OCI-LY7 (cell line): ENCODE data around the gene LTBP2. TPM values are rescaled to one million over a fixed set of nuclear protein-coding genes. Genes with fewer than 3 reads are reported as not detected.

Source experiments
- BruUV-seq: library from RNA; stranded (reverse); fragments of 400-500 nt; replicated peaks from 2 replicates; lab custom pipeline; 2021; lab: Mats Ljungman, UMichigan
- CTCF ChIA-PET: fragments of 300-600 bp; sonication (Branson Sonifier 250); formaldehyde crosslinking; loops from one replicate; lab custom pipeline; 2022; ENCODE audit warnings: antibody characterized with exemption; ENCODE audit not compliant: unreplicated experiment; lab: Charles Lee
- POLR2A ChIA-PET: fragments of 300-600 bp; sonication (Branson Sonifier 250); formaldehyde crosslinking; loops from one replicate; lab custom pipeline; 2022; ENCODE audit warnings: antibody characterized with exemption; lab: Charles Lee
- DNase-seq: peaks from one replicate; pipeline ENCODE4 v3.0.0-alpha.2; 2015; ENCODE audit warnings: low spot score
- H2AFZ ChIP-seq: fragments of 200-600 bp; sonication (generic), shearing (Covaris generic); 2 replicates; pipeline ENCODE4 v1.6.1; 2014; ENCODE audit warnings: mild to moderate bottlenecking, antibody characterized with exemption, low read length, moderate library complexity
- H3K27ac ChIP-seq: fragments of 200-600 bp; sonication (generic); 2 replicates; pipeline ENCODE4 v1.5.1; 2014; ENCODE audit warnings: mixed run types, low read depth, mild to moderate bottlenecking, moderate library complexity, low read length, inconsistent platforms; ENCODE audit not compliant: poor library complexity, severe bottlenecking
- H3K36me3 ChIP-seq: fragments of 200-600 bp; sonication (generic); 2 replicates; pipeline ENCODE4 v1.6.1; 2014; ENCODE audit warnings: mild to moderate bottlenecking, antibody characterized with exemption, low read length, moderate library complexity, mixed read lengths; ENCODE audit not compliant: insufficient read depth
- H3K4me1 ChIP-seq: fragments of 200-600 bp; sonication (generic); 2 replicates; pipeline ENCODE4 v1.5.1; 2014; ENCODE audit warnings: mild to moderate bottlenecking, low read length; ENCODE audit not compliant: insufficient read depth, poor library complexity, severe bottlenecking
- H3K4me2 ChIP-seq: fragments of 200-600 bp; sonication (generic); 2 replicates; pipeline ENCODE4 v1.6.1; 2014; ENCODE audit warnings: mild to moderate bottlenecking, low read length
- H3K4me3 ChIP-seq: fragments of 200-600 bp; sonication (generic); 2 replicates; pipeline ENCODE4 v1.5.1; 2014; ENCODE audit warnings: mild to moderate bottlenecking, low read depth, low read length; ENCODE audit not compliant: poor library complexity, severe bottlenecking
- H3K79me2 ChIP-seq: fragments of 200-600 bp; sonication (generic); 2 replicates; pipeline ENCODE4 v1.6.1; 2016; ENCODE audit warnings: low read depth, mild to moderate bottlenecking, low read length, moderate library complexity, mixed read lengths; ENCODE audit not compliant: insufficient read depth
- H3K9me2 ChIP-seq: fragments of 200-600 bp; sonication (generic); 2 replicates; pipeline ENCODE4 v1.6.1; 2016; ENCODE audit warnings: mild to moderate bottlenecking, low read length, mixed read lengths; ENCODE audit not compliant: insufficient read depth
- H3K9me3 ChIP-seq: fragments of 200-600 bp; sonication (generic); 2 replicates; pipeline ENCODE4 v1.6.1; 2014; ENCODE audit warnings: mild to moderate bottlenecking, mixed run types, low read length, mixed read lengths
- H4K20me1 ChIP-seq: fragments of 200-600 bp; sonication (generic); 2 replicates; pipeline ENCODE4 v1.6.1; 2014; ENCODE audit warnings: mild to moderate bottlenecking, antibody characterized with exemption, low read length, moderate library complexity, mixed read lengths; ENCODE audit not compliant: insufficient read depth
- EZH2phosphoT487 ChIP-seq: fragments of 200-600 bp; sonication (generic); IDR thresholded peaks from 2 replicates; pipeline ENCODE4 v1.6.1; 2018; ENCODE audit warnings: low read depth, borderline replicate concordance, mild to moderate bottlenecking, mixed run types, antibody characterized with exemption, low read length, moderate library complexity, mixed read lengths
- intact Hi-C: fragments of 100-400 bp; cut with micrococcal nuclease; formaldehyde crosslinking; loops from one replicate; pipeline ENCODE4 v1.10.0; 2022; ENCODE audit not compliant: unreplicated experiment
- total RNA-seq, 2 experiments: library from RNA; depleted of rRNA in 1 of 2; stranded (reverse); fragments of >200 nt in 1 of 2; shearing (Covaris generic) in 1 of 2; gene quantifications; 2 replicates each; pipeline ENCODE4 v1.2.3, GENCODE V29; 2014 to 2022
- TF ChIP-seq, protein P1 (sequence below): fragments of 200-600 bp; sonication (generic); conservative IDR thresholded peaks from 2 replicates; pipeline ENCODE4 v1.5.1; 2014; ENCODE audit warnings: mild to moderate bottlenecking, antibody characterized with exemption, low read length, moderate library complexity, mixed read lengths

The LTBP2 gene
- total RNA-seq, 2 experiments from 2014 or later = 0.15 to 0.25 TPM

DNA sequence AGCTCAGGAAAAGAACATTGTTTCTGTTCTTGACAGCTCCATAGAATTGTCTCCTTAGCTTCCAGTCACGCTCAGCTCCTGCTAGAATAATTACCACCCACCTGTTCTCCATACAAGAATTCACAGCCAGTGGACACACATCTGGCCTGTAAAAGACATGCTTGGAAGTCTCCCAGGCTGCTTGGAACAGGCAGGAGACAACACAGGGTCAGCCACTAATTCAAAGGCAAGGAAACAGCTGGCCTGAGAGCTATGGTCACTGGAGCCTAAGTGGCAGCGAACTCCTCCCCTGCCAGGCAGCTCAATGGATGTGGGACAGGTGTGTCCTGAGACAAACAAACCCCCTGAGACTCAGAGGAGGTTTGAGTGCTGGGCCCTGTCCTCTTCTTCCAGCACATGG is 22.9 kb upstream of the LTBP2 start:
- CTCF ChIA-PET = no interaction called here
- intact Hi-C loops = no loop called here
- POLR2A ChIA-PET = interaction anchor here (0.7 kb wide), 1 partner anchor 19 kb away, joined by 3 read pairs; no protein-coding TSS in a partner anchor
- Histone ChIP-seq H4K20me1 (no peaks in the 10 kb centered on the region), H3K27ac (no peak overlapping the region), H3K9me3 (no peaks in the 10 kb centered on the region), H3K4me1 (no peaks in the 10 kb centered on the region), H3K4me3 (no peak overlapping the region), H2AFZ (no peak overlapping the region), H3K79me2 (no peaks in the 10 kb centered on the region), H3K36me3 (no peaks in the 10 kb centered on the region), H3K9me2 (no peaks in the 10 kb centered on the region), H3K4me2 (no peak overlapping the region)
- no TSS peak for BruUV-seq
- DNase-seq = no peak
- TF ChIP-seq, protein P1, sequence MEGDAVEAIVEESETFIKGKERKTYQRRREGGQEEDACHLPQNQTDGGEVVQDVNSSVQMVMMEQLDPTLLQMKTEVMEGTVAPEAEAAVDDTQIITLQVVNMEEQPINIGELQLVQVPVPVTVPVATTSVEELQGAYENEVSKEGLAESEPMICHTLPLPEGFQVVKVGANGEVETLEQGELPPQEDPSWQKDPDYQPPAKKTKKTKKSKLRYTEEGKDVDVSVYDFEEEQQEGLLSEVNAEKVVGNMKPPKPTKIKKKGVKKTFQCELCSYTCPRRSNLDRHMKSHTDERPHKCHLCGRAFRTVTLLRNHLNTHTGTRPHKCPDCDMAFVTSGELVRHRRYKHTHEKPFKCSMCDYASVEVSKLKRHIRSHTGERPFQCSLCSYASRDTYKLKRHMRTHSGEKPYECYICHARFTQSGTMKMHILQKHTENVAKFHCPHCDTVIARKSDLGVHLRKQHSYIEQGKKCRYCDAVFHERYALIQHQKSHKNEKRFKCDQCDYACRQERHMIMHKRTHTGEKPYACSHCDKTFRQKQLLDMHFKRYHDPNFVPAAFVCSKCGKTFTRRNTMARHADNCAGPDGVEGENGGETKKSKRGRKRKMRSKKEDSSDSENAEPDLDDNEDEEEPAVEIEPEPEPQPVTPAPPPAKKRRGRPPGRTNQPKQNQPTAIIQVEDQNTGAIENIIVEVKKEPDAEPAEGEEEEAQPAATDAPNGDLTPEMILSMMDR = no peak
- no peak for TF ChIP-seq EZH2phosphoT487

DNA sequence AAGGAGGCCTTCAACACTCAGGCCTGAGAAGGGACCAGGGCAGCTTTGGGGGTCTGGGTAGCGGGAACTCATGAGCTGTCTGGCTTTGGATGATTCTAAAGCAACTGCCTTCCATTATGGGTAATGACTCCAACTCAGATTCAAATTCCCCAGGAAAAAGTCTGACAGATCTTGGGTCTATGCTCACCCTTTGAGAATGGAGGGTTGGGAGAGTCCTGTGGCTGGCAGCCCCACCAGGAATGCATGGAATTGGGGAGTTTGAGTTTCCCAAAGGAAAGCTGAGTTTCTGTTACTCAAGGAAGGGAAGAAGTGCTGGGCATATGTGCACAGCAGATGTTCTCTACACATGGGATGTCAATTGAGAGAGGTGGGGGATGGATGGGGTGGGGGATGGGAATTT is 22.4 kb upstream of the LTBP2 start:
- Histone ChIP-seq H2AFZ (no peak overlapping the region), H3K4me2 (no peak overlapping the region), H3K4me1 (no peaks in the 10 kb centered on the region), H3K9me2 (no peaks in the 10 kb centered on the region), H3K79me2 (no peaks in the 10 kb centered on the region), H3K4me3 (no peak overlapping the region), H4K20me1 (no peaks in the 10 kb centered on the region), H3K9me3 (no peaks in the 10 kb centered on the region), H3K27ac (no peak overlapping the region), H3K36me3 (no peaks in the 10 kb centered on the region)
- intact Hi-C loops = no loop called here
- POLR2A ChIA-PET = interaction anchor here (0.7 to 1.0 kb wide), 2 partner anchors 11 to 19 kb away, joined by 3 to 4 read pairs; no protein-coding TSS in a partner anchor
- TF ChIP-seq, protein P1 = no peak
- CTCF ChIA-PET = no interaction called here
- DNase-seq = no peak
- no TSS peak for BruUV-seq

DNA sequence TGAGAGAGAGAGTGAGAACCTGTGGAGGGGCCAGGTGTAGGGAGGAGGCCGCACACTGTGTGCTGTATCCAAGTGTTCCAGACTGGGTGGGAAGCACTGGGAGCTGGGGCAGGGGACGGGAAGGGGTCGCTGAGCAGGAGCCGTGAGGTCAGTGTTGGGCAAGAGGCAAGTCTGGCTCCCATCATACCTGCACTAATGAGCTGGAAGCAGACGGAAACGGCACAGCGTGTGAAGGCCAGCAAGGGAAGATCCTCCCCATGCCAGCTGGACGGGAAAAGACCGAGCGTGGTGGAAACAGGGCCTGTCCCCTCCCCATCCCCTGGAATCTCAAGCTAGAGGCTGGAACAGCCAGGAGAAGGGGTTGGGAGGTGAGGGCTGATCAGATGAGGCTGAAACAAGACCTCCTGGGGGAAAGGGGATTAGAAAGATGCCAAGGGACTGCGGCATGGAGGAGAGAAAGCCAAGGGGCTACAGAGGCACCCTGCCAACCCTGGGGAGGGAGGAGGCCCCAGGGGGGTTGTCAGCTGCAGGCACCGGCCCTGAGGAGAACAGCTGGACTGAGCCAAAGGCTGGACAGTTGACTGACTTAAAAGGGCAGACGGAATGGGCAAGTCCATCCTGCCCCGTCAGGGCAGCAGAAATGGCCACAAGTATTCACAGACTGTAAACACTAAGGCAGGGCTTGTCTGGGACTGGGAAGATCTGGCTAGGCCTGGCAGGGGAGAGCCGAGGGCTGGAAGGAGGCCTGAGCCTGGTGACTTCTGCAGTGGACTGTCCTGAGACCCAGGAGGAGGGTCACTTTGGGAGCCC is 19.0 kb upstream of the LTBP2 start:
- no peak overlapping the region for H3K4me3 ChIP-seq
- BruUV-seq = no TSS peak
- H2AFZ ChIP-seq = no peak overlapping the region
- TF ChIP-seq EZH2phosphoT487 = no peak
- TF ChIP-seq, protein P1 = no peak
- H3K4me1 ChIP-seq = no peaks in the 10 kb centered on the region
- no peaks in the 10 kb centered on the region for H3K79me2 ChIP-seq
- H3K9me2 ChIP-seq = no peaks in the 10 kb centered on the region
- H3K36me3 ChIP-seq = no peaks in the 10 kb centered on the region
- H3K27ac ChIP-seq = no peak overlapping the region
- no peaks in the 10 kb centered on the region for H4K20me1 ChIP-seq
- H3K9me3 ChIP-seq = no peaks in the 10 kb centered on the region
- POLR2A ChIA-PET = interaction anchor here (0.6 kb wide), 1 partner anchor 1050 kb away, joined by 4 read pairs; no protein-coding TSS in a partner anchor
- CTCF ChIA-PET = no interaction called here
- intact Hi-C loops = no loop called here
- no peak for DNase-seq
- no peak overlapping the region for H3K4me2 ChIP-seq
